GM18868 (cell line): ENCODE data around the gene SLF1.
"Not testable (repeated sequence)": the region's sequence is repeated elsewhere in the genome, so short reads cannot be mapped to it uniquely, and the experiment has no call there.

Experiments
- ATAC-seq: cut with Tn5 transposase; IDR thresholded peaks from one replicate; pipeline ENCODE4 v1.9.1; 2021; ENCODE audit warnings: mild to moderate bottlenecking, moderate library complexity; ENCODE audit not compliant: unreplicated experiment

SLF1 gene

GRCh38 chr5:94618493-94619328 lies at the start of gene SLF1, which contains the start of gene KIAA0825:
Gene SLF1, plus strand, starts transcription at chr5:94618669. Its CDS starts 10,142 bp downstream, at chr5:94628811.
Gene KIAA0825, minus strand, starts transcription at chr5:94618604. Its CDS starts 81,478 bp downstream, at chr5:94537126.
- peak; percentile 96 for ATAC-seq

- no peak for ATAC-seq
Measured at GRCh38 chr5:94571415-94571814, 47.1 kb upstream of the SLF1 start.

- ATAC-seq: not testable (repeated sequence)
Measured at GRCh38 chr5:94573349-94573748, 45.1 kb upstream of the SLF1 start.

- ATAC-seq: no peak
Measured at GRCh38 chr5:94575196-94575595, 43.3 kb upstream of the SLF1 start.

GRCh38 chr5:94577466-94578245 lies 40.8 kb upstream of the SLF1 start:
- ATAC-seq: peak; percentile 76

GRCh38 chr5:94595281-94595840 lies 23.1 kb upstream of the SLF1 start:
- no peak for ATAC-seq

- ATAC-seq: no peak
Measured at GRCh38 chr5:94613583-94613982, 4.9 kb upstream of the SLF1 start.

- no peak for ATAC-seq
Measured at GRCh38 chr5:94614156-94614805, 4.2 kb upstream of the SLF1 start.

GRCh38 chr5:94615862-94616261 lies 2.6 kb upstream of the SLF1 start:
- no peak for ATAC-seq

GRCh38 chr5:94618029-94618492 lies 408 bp upstream of the SLF1 start:
- ATAC-seq: peak; percentile 18

- no peak for ATAC-seq
Measured at GRCh38 chr5:94620256-94620655, 1.8 kb downstream of the SLF1 start.

GRCh38 chr5:94621763-94622162 lies 3.3 kb downstream of the SLF1 start:
- no peak for ATAC-seq

- ATAC-seq: no peak
Measured at GRCh38 chr5:94623011-94623410, 4.5 kb downstream of the SLF1 start.

- ATAC-seq: no peak
Measured at GRCh38 chr5:94623877-94624276, 5.4 kb downstream of the SLF1 start.

- ATAC-seq: no peak
Measured at GRCh38 chr5:94627191-94627590, 8.7 kb downstream of the SLF1 start.

GRCh38 chr5:94632024-94632423 lies 13.6 kb downstream of the SLF1 start:
- ATAC-seq: peak; percentile 99

GRCh38 chr5:94640176-94640575 lies 21.7 kb downstream of the SLF1 start:
- no peak for ATAC-seq

- no peak for ATAC-seq
Measured at GRCh38 chr5:94645053-94645452, 26.6 kb downstream of the SLF1 start.

- ATAC-seq: no peak
Measured at GRCh38 chr5:94646758-94647157, 28.3 kb downstream of the SLF1 start.

- ATAC-seq: no peak
Measured at GRCh38 chr5:94649874-94650273, 31.4 kb downstream of the SLF1 start.

GRCh38 chr5:94658272-94658671 lies 39.8 kb downstream of the SLF1 start:
- ATAC-seq: no peak
